ENCODE results near the gene SLC20A1. TPM values are rescaled to one million over a fixed set of nuclear protein-coding genes. Genes with fewer than 3 reads are reported as not detected.

The SLC20A1 gene
- total and polyA plus RNA-seq, 2 of the 4 experiments (the other 2 are of a cell fraction) = 93.6 to 94.1 TPM

GRCh38 chr2:112669667-112670066 is 23.9 kb downstream of the SLC20A1 start:
- WGBS, 2 experiments (ENCODE audit: extremely low coverage in 2 of 2, insufficient read length in 1 of 2) = no CpG with 5 or more reads among the region's 4 CpGs

More at GRCh38 chr2:112669667-112670066, 23.9 kb downstream of the SLC20A1 start:
- CTCF ChIA-PET = no interaction called here
- Histone ChIP-seq H3K4me2 (ENCODE audit: low read depth, low read length) (no peak overlapping the region), H3K9me1 (ENCODE audit: insufficient read depth, low read length) (0 out of 2 replicates have a peak, but pooled peaks cover 6% of the 10 kb centered on the region), H2AK5ac (ENCODE audit: low read depth, low read length) (no peak overlapping the region), H2BK120ac (ENCODE audit: low read depth, low read length) (no peak overlapping the region), H3K9me3 (ENCODE audit: control insufficient read depth, insufficient read depth, low read length) (no peaks in the 10 kb centered on the region), H4K5ac (ENCODE audit: low read depth, low read length) (no peak overlapping the region), H2BK20ac (ENCODE audit: low read depth, low read length) (no peak overlapping the region), H3K23ac (ENCODE audit: low read depth, low read length) (no peak overlapping the region), H3K36me3 (ENCODE audit: control insufficient read depth, insufficient read depth, low read length) (peaks cover 3% of the 10 kb centered on the region), H4K20me1 (ENCODE audit: insufficient read depth, low read length) (peaks cover 6% of the 10 kb centered on the region), H3K4me3 (ENCODE audit: insufficient read depth, low read depth, low read length) (no peak overlapping the region), H3K9ac (ENCODE audit: low read depth, low read length) (no peak overlapping the region), H3K27me3 (ENCODE audit: control insufficient read depth, insufficient read depth, low read length) (no peaks in the 10 kb centered on the region), H4K8ac (ENCODE audit: low read depth in 2 of 2, low read length in 2 of 2) (no peak overlapping the region), H3K18ac (ENCODE audit: low read depth, low read length) (no peak overlapping the region), H3K4ac (ENCODE audit: low read depth, low read length) (no peak overlapping the region), H3K79me1 (ENCODE audit: low read depth in 1 of 2, low read length in 2 of 2) (no peaks in the 10 kb centered on the region), H2AFZ (replicated peaks; ENCODE audit: low read length, poor library complexity) (no peak overlapping the region), H2BK5ac (ENCODE audit: low read depth, low read length, poor library complexity, severe bottlenecking) (no peak overlapping the region), H3K56ac (ENCODE audit: extremely low read depth, insufficient read depth, low read length) (no peak overlapping the region), H2BK15ac (ENCODE audit: low read depth, low read length) (no peak overlapping the region), H3K27ac (ENCODE audit: insufficient read depth, low read length) (no peak overlapping the region), H3K14ac (replicated peaks; ENCODE audit: low read depth, low read length) (no peak overlapping the region), H4K91ac (ENCODE audit: insufficient read depth, low read depth, low read length) (no peak overlapping the region), H2AK9ac (replicated peaks; ENCODE audit: low read depth, low read length, poor library complexity) (no peak overlapping the region), H3K4me1 (ENCODE audit: control insufficient read depth, insufficient read depth, low read length) (no peaks in the 10 kb centered on the region)
- DNase-seq (no peak), ATAC-seq (ENCODE audit: low read depth) (no peak)
- in situ Hi-C loops (cut with MboI; ENCODE audit: low sequenced_read_pairs) (no loop called here), dilution Hi-C loops (cut with HindIII; ENCODE audit: low sequenced_read_pairs, unreplicated experiment) (no loop called here), intact Hi-C loops (cut with micrococcal nuclease) (no loop called here)
- TF ChIP-seq FOS (IDR thresholded peaks at IDR 0.05; ENCODE audit: low read depth, low read length) = no peak
- TF ChIP-seq ELK1 (IDR thresholded peaks at IDR 0.05; ENCODE audit: borderline replicate concordance, low read depth, low read length) = no peak
- no peak for TF ChIP-seq BHLHE40 (IDR thresholded peaks at IDR 0.05; ENCODE audit: low read depth, low read length)
- no peak for TF ChIP-seq USF2 (IDR thresholded peaks at IDR 0.05; ENCODE audit: low read depth, low read length)
- no peak for TF ChIP-seq NFE2L2 (IDR thresholded peaks at IDR 0.05; ENCODE audit: low read depth, low read length)
- no peak for TF ChIP-seq RFX5 (IDR thresholded peaks at IDR 0.05; ENCODE audit: low read depth, low read length)
- TF ChIP-seq CTCF (conservative IDR thresholded peaks at IDR 0.05; ENCODE audit: low read depth, low read length) = no peak
- no peak for TF ChIP-seq RCOR1 (IDR thresholded peaks at IDR 0.05; ENCODE audit: insufficient replicate concordance, low read length)
- POLR2A ChIA-PET (ENCODE audit: unreplicated experiment) = no interaction called here
- BruUV-seq (replicated peaks) = no TSS peak
